LNCaP clone FGC (cell line): ENCODE results near the gene GOLGA5.
"Not testable (repeated sequence)": the region's sequence is repeated elsewhere in the genome, so short reads cannot be mapped to it uniquely, and the experiment has no call there.

Experiments used
- DNase-seq: peaks from one replicate; pipeline ENCODE4 v3.0.0-alpha.2; 2011; ENCODE audit warnings: low read depth
- H3K4me3 ChIP-seq: 2 replicates; pipeline ENCODE4 v1.5.1; 2011; ENCODE audit warnings: mild to moderate bottlenecking, low read depth, low read length, control low read depth
- CTCF ChIP-seq: IDR thresholded peaks from 2 replicates; pipeline ENCODE4 v1.5.1; 2012; ENCODE audit warnings: mild to moderate bottlenecking; ENCODE audit not compliant: control insufficient read depth, insufficient read depth; ENCODE audit errors: extremely low read depth

The GOLGA5 gene

GRCh38 chr14:92793709-92794546, at the start of gene GOLGA5:
Gene GOLGA5, plus strand, starts transcription at chr14:92794305. Its CDS starts 3,133 bp downstream, at chr14:92797438.
- peak; percentile 94 for DNase-seq
- H3K4me3 ChIP-seq, result peak within 1 kb of the TSS; percentile 100
- no peak for TF ChIP-seq CTCF

- peak overlapping the region; percentile 87 for H3K4me3 ChIP-seq
- DNase-seq, result no peak
- no peak for TF ChIP-seq CTCF
These were observed 46.3 kb upstream of the GOLGA5 start for GRCh38 chr14:92747701-92748258.

GRCh38 chr14:92748259-92749016, 45.7 kb upstream of the GOLGA5 start, which contains the start of gene LGMN:
Gene LGMN, minus strand, starts transcription at chr14:92748627. Its CDS starts 15,841 bp downstream, at chr14:92732786.
- TF ChIP-seq CTCF, result no peak
- peak within 1 kb of the TSS; percentile 87 for H3K4me3 ChIP-seq
- peak; percentile 87 for DNase-seq

GRCh38 chr14:92750222-92750728, 43.8 kb upstream of the GOLGA5 start:
- DNase-seq, H3K4me3 ChIP-seq: not testable (repeated sequence)

GRCh38 chr14:92750994-92751400, 43.1 kb upstream of the GOLGA5 start:
- no peak overlapping the region for H3K4me3 ChIP-seq
- DNase-seq, result no peak
- no peak for TF ChIP-seq CTCF

GRCh38 chr14:92751819-92752218, 42.3 kb upstream of the GOLGA5 start:
- no peak for DNase-seq

More at GRCh38 chr14:92751819-92752218, 42.3 kb upstream of the GOLGA5 start:
- H3K4me3 ChIP-seq, result no peak overlapping the region
- no peak for TF ChIP-seq CTCF
